Stimulated activated CD8-positive, alpha-beta memory T cell treated with anti-CD3 and anti-CD28 coated beads, Interleukin-7, amount 100 ng/mL, for 48 hours (primary cell): ENCODE measurements around the gene OR6B2.

Source experiments
- DNase-seq, 2 donors: peaks; one replicate each; pipeline ENCODE4 v3.0.0-alpha.2; 2020; ENCODE audit warnings: low read depth in 1 of 2; ENCODE audit errors: extremely low read depth in 1 of 2

Gene OR6B2

DNA sequence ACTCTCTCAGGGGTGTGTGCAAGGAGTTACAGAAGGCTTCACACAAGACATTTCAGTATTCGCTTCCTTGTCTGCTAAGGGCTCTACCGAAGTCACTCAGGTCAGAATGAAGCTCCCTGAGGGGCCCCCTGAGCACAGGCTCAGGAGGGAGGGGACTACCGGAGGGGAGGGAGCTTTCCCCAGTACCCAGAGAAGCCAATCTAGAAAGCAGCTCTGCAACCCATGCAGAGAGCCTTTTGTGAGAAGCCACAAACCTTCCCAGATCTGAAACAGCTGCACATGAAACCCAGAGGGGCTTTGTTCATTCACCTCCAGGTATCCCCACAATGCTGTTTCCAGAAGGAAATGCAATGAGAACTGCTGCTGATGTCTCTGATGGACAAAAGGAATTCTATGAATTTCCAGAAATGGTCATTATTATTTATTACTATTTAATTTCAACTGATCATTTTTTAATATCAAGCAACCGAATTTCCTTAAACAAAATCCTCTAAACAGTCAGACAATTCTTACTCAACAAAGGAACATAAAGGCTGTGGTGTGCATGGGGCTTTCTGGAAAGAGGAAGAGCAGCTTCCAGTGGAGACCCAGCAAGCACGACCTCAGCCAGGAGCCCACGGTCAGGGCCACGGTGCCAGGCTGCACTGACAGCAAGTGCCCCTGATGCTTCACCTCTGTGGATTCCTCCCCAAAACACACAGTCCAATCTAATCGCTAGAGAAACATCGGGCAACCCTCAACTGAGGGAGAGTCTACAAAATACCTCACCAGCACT, 47.0 kb downstream of the OR6B2 start:
- no peak for DNase-seq
